Activated CD4-positive, alpha-beta memory T cell treated with anti-CD3 and anti-CD28 coated beads, Interleukin-2, amount 10 ng/mL, durations not matched to agents 7 days and 5 days (primary cell): ENCODE data around the gene KRTAP12-2. TPM values are rescaled to one million over a fixed set of nuclear protein-coding genes. Genes with fewer than 3 reads are reported as not detected.
"Not testable (repeated sequence)": the region's sequence is repeated elsewhere in the genome, so short reads cannot be mapped to it uniquely, and the experiment has no call there.

Source experiments
- CTCF ChIA-PET: fragments of 350-600 bp; sonication (Branson Sonifier 250); formaldehyde crosslinking; loops from one replicate; lab custom pipeline; 2021; ENCODE audit warnings: antibody characterized with exemption, inconsistent platforms; lab: Charles Lee
- POLR2A ChIA-PET: fragments of 350-600 bp; sonication (Branson Sonifier 250); formaldehyde crosslinking; loops from one replicate; lab custom pipeline; 2021; ENCODE audit warnings: antibody characterized with exemption; lab: Charles Lee
- DNase-seq: peaks from one replicate; pipeline ENCODE4 v3.0.0-alpha.2; 2020
- H3K27ac Mint-ChIP-seq: one replicate; pipeline ENCODE4 v1.8.0; 2021; ENCODE audit warnings: mild to moderate bottlenecking, mixed read lengths
- H3K27me3 Mint-ChIP-seq: one replicate; pipeline ENCODE4 v1.8.0; 2021; ENCODE audit warnings: mixed read lengths
- H3K36me3 Mint-ChIP-seq: one replicate; pipeline ENCODE4 v1.8.0; 2021; ENCODE audit warnings: low read depth, mixed read lengths
- H3K4me1 Mint-ChIP-seq: one replicate; pipeline ENCODE4 v1.8.0; 2021; ENCODE audit warnings: mixed read lengths
- H3K4me3 Mint-ChIP-seq: one replicate; pipeline ENCODE4 v1.8.0; 2021; ENCODE audit warnings: mild to moderate bottlenecking, mixed read lengths
- H3K9me3 Mint-ChIP-seq: one replicate; pipeline ENCODE4 v1.8.0; 2021; ENCODE audit warnings: mixed read lengths
- total RNA-seq, 2 experiments: library from RNA; stranded (reverse); gene quantifications; one replicate each; pipeline ENCODE4 v1.2.3, GENCODE V29; 2021

Gene KRTAP12-2
- total RNA-seq, 2 experiments from 2014 or later, result not detected

DNA sequence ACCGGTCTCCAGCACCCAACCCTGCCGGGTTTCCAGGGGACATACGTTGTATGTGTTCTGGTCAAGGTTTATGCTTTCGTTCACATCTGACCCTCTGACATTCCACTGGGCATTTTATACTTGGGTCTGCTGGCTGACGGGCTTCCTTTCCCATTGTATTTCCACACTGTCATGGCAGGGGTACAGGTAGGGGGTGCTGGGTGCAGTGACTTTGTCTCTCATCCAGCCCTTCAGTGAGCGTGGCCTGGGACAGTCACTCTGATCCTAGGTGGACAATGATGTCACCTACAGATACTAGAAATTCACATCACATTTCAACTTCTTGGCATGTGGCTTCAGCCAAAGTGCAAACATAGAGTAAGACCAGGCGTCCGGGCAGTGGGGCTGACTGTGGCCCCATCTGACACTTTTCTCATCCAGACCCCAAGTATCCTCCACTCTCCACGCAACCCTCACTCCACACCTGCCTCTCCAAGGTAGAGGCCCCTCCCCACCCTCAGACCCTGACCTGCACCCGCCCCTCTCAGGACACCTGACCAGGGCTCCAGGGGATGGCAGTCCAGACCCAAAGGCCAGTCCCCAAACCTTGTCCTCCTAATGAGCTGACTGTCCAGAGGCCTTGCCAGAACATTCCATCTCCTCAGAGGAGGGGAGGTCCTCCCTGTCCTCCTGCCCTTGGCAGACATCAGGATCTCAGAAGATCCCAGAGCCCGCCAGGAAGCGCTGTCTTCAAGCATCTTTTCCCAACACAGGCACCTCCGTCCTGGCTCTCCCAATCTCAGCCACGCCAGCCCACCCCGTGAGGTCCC is 30.3 kb downstream of the KRTAP12-2 start:
- POLR2A ChIA-PET, result no interaction called here
- Mint-ChIP-seq H3K27ac (no peak overlapping the region), H3K27me3 (peaks cover 22% of the 10 kb centered on the region), H3K4me1 (no peaks in the 10 kb centered on the region), H3K4me3 (no peak overlapping the region), H3K36me3 (peaks cover 11% of the 10 kb centered on the region), H3K9me3 (peaks cover 29% of the 10 kb centered on the region)
- CTCF ChIA-PET, result no interaction called here
- no peak for DNase-seq

DNA sequence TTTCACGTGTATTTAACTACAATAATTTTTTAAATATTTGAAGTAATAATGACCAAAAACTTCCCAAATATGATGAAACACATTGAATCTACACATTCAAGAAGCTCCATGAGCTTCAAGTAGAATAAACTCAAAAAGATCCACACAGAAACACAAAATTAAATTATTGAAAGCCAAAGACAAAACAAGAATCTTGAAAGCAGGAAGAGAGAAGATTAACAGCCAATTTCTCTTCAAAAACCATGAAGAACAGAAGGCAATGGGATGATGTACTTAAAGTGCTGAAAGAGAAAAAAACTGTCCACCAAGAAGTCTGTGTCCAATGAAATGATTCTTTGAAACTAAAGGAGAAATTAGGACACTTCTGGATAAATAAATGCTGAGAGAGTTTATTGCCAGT is 34.7 kb downstream of the KRTAP12-2 start:
- H3K27ac Mint-ChIP-seq, result no peak overlapping the region
- no peak overlapping the region for H3K4me3 Mint-ChIP-seq
- no peak for DNase-seq
- peaks cover 24% of the 10 kb centered on the region for H3K36me3 Mint-ChIP-seq
- POLR2A ChIA-PET, result no interaction called here
- H3K4me1 Mint-ChIP-seq, result peaks cover 13% of the 10 kb centered on the region
- CTCF ChIA-PET, result no interaction called here
- H3K27me3 Mint-ChIP-seq, result peaks cover 22% of the 10 kb centered on the region
- H3K9me3 Mint-ChIP-seq, result peaks cover 33% of the 10 kb centered on the region

DNA sequence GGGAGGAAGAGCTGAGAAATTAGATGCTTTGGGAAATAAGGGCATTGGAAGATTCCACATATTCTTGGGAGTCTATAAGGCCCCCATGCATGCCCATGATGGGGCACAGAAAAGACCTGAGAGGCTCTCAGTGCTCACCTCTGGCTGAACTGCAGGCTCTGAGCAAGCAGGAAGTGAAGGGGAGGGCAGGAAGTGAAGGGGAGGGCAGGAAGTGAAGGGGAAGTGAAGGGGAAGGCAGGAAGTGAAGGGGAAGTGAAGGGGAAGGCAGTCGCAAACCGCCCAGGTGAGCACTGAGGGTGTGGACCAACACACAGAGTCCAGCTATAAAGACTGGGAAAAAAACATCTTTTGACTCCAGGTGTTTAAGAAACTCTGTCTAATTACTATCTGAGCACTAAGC is 36.3 kb downstream of the KRTAP12-2 start:
- H3K4me1 Mint-ChIP-seq, result peaks cover 14% of the 10 kb centered on the region
- ChIA-PET POLR2A (no interaction called here), CTCF (no interaction called here)
- peaks cover 22% of the 10 kb centered on the region for H3K27me3 Mint-ChIP-seq
- DNase-seq, result no peak
- H3K4me3 Mint-ChIP-seq, result no peak overlapping the region
- H3K9me3 Mint-ChIP-seq, result peaks cover 33% of the 10 kb centered on the region
- H3K36me3 Mint-ChIP-seq, result peaks cover 24% of the 10 kb centered on the region
- peak overlapping the region; percentile 2 for H3K27ac Mint-ChIP-seq

DNA sequence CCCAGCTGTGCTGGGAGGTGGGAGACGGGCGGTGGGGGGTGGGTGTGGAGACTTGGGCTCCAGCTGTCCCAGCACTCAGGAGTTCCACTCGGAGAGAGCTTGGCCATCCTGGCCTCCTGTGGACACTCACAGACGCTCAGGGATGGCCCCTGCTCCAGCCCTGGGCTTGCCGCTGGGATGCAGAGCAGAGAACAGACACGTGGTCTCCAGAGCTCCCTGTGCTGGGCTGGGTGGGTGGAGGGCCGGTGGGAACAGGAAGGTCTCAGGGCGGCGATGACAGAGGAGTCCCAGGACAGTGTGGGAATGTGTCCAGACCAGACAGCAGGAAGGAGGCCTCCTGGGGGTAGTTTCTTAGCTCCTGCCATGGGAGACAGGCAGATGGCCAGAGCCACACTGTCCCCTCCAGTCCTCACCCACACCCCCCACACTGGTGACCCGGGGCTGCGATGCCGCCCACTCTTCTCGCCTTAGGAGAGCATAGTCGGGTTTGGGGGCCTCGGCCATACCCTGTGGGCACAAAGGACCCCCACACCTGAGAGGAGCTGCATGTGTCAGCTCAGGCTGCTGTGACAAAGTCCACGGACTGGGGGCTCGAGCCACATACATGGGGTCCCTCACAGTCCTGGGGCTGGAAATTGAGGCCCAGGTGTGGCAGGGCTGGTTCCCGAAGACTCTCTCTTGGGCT is 37.9 kb downstream of the KRTAP12-2 start:
- Mint-ChIP-seq H3K9me3 (peaks cover 40% of the 10 kb centered on the region), H3K27me3 (peaks cover 28% of the 10 kb centered on the region), H3K4me3 (no peak overlapping the region), H3K4me1 (peaks cover 14% of the 10 kb centered on the region), H3K27ac (no peak overlapping the region), H3K36me3 (peaks cover 36% of the 10 kb centered on the region)
- POLR2A ChIA-PET, result interaction anchor here (0.5 to 0.8 kb wide), 2 partner anchors 10 to 14 kb away, joined by 3 read pairs; no protein-coding TSS in a partner anchor
- DNase-seq, result no peak
- CTCF ChIA-PET, result no interaction called here

DNA sequence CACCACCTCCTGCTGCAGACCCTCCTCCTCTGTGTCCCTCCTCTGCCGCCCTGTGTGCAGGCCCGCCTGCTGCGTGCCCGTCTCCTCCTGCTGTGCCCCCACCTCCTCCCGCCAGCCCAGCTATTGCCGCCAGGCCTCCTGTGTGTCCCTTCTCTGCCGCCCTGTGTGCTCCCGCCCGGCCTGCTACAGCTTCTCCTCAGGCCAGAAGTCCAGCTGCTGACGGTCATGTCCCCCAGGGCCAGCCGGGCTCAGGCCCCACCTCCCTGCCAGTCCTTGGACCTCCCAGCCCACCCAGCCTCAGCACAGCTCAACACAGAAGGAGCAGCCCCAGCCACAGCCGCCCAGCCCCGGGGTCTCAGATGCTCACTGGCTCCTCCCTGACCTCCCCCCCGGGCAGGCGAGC is 38.9 kb downstream of the KRTAP12-2 start:
- DNase-seq, H3K4me3 Mint-ChIP-seq, CTCF ChIA-PET, H3K27ac Mint-ChIP-seq, POLR2A ChIA-PET: not testable (repeated sequence)
- H3K9me3 Mint-ChIP-seq, result peaks cover 47% of the 10 kb centered on the region
- peaks cover 26% of the 10 kb centered on the region for H3K27me3 Mint-ChIP-seq
- H3K4me1 Mint-ChIP-seq, result peaks cover 14% of the 10 kb centered on the region
- peaks cover 43% of the 10 kb centered on the region for H3K36me3 Mint-ChIP-seq

DNA sequence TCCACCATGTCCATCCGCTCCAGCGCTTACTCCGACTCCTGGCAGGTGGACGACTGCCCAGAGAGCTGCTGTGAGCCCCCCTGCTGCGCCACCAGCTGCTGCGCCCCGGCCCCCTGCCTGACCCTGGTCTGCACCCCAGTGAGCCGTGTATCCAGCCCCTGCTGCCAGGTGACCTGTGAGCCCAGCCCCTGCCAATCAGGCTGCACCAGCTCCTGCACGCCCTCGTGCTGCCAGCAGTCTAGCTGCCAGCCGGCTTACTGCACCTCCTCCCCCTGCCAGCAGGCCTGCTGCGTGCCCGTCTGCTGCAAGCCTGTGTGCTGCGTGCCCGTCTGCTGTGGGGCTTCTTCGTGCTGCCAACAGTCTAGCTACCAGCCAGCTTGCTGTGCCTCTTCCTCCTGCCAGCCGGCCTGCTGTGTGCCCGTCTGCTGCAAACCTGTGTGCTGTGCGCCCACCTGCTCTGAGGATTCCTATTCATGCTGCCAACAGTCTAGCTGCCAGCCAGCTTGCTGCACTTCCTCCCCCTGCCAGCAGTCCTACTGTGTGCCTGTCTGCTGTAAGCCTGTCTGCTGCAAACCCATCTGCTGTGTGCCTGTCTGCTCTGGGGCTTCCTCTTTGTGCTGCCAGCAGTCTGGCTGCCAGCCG is 39.4 kb downstream of the KRTAP12-2 start:
- peaks cover 14% of the 10 kb centered on the region for H3K4me1 Mint-ChIP-seq
- DNase-seq, CTCF ChIA-PET, POLR2A ChIA-PET, H3K4me3 Mint-ChIP-seq, H3K27ac Mint-ChIP-seq: not testable (repeated sequence)
- H3K27me3 Mint-ChIP-seq, result peaks cover 27% of the 10 kb centered on the region
- H3K9me3 Mint-ChIP-seq, result peaks cover 51% of the 10 kb centered on the region
- H3K36me3 Mint-ChIP-seq, result peaks cover 47% of the 10 kb centered on the region

DNA sequence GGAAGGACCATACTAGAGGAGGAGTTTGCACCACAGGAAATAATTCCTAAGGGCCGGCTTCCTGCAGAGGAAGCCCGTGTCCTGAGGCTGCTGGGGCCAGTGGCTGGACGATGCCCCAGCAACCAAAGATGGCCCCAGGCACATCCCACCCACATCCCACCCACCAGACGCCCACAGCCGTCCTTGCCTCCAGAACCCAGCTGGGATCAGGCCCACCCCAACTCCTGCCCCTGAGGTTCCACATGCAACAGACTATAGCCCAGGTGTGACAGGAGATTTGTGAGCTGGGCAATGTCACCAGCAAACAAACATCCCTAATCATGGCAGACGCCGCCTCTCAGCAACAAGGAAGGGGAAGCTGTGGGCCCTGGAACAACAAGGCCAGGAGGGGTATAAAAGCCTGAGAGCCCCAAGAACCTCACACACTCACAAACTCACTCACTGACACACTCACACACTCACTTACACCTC is 40.0 kb downstream of the KRTAP12-2 start, which contains the start of gene KRTAP10-9:
TSS of gene KRTAP10-9 (plus strand) at position 421 of the 471 bp plus-strand sequence. CDS start 79 bp downstream, outside the sequence.
- peaks cover 43% of the 10 kb centered on the region for H3K36me3 Mint-ChIP-seq

DNA sequence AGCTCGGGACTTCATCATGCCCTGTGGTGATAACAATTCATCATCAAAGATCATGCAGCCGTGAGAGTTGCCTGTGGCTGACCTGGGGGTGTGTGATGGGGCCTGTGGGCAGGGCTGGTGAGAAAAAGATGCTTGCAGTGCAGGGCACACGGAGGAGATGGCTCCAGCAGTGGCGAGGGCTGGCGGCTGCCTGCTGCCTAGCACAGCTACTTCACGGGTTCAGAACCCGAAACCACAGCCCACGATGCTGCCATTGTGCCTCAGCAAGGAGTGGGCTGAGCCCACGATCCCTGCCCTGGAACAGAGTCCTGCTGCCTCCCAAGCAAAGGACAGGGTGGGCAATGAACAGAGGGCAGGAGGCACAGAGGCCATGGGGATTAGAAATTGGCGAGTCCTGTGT is 40.5 kb downstream of the KRTAP12-2 start:
- Mint-ChIP-seq H3K27me3 (peaks cover 20% of the 10 kb centered on the region), H3K36me3 (peaks cover 40% of the 10 kb centered on the region), H3K27ac (no peak overlapping the region), H3K4me1 (peaks cover 14% of the 10 kb centered on the region), H3K4me3 (no peak overlapping the region), H3K9me3 (peaks cover 46% of the 10 kb centered on the region)
- CTCF ChIA-PET, result no interaction called here
- no peak for DNase-seq
- POLR2A ChIA-PET, result no interaction called here

More for the DNA sequence above, 40.0 kb downstream of the KRTAP12-2 start, which contains the start of gene KRTAP10-9:
- H3K4me3 Mint-ChIP-seq, result no peak within 1 kb of the TSS
- H3K27me3 Mint-ChIP-seq, result peaks cover 22% of the 10 kb centered on the region
- no peak for DNase-seq
- H3K9me3 Mint-ChIP-seq, result peaks cover 48% of the 10 kb centered on the region
- no peak within 1 kb of the TSS for H3K27ac Mint-ChIP-seq
- CTCF ChIA-PET, result no interaction called here
- H3K4me1 Mint-ChIP-seq, result peaks cover 14% of the 10 kb centered on the region
- POLR2A ChIA-PET, result no interaction called here

DNA sequence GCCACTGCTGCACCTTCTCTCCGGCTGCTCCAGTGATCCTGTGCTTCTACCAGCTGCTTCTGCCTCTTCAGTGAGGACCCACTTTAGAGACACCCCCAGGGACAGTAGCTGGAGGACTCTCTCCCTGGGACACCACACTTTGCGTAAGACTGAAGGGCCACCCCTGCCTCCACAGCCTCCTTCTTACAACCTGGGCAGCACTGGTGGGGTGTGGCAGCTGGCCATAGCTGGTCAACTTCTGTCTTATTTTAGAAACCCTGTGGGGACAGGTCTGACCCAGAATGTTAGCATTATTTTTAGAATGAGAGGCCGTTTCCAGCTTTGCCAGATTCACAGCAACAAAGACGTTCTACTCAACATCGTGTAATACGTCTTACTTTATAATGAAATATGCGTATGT is 41.0 kb downstream of the KRTAP12-2 start:
- Mint-ChIP-seq H3K27me3 (peaks cover 17% of the 10 kb centered on the region), H3K4me1 (peaks cover 14% of the 10 kb centered on the region), H3K36me3 (peaks cover 37% of the 10 kb centered on the region), H3K4me3 (no peak overlapping the region), H3K27ac (no peak overlapping the region), H3K9me3 (peaks cover 44% of the 10 kb centered on the region)
- ChIA-PET POLR2A (no interaction called here), CTCF (no interaction called here)
- no peak for DNase-seq

DNA sequence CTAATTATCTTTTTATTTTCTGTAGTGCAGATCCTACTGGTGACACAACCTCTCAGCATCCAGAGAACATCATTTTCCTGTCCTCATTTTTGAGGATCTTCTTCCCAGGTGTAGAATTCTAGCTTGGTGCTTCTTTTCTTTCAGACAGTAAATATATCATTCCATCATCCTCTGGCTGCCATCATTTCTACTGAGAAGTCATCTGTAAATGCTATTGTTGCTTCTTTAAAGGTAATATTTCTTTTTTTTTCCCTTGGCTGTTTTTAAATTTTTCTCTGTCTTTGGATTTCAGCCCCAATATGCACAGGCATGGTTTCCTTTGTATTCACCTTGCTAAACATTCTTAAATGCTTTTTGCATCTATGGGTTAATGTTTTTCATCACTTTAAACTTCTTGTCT is 43.2 kb downstream of the KRTAP12-2 start:
- no peak for DNase-seq
- peaks cover 21% of the 10 kb centered on the region for H3K4me1 Mint-ChIP-seq
- ChIA-PET CTCF (no interaction called here), POLR2A (no interaction called here)
- peaks cover 51% of the 10 kb centered on the region for H3K9me3 Mint-ChIP-seq
- H3K27me3 Mint-ChIP-seq, result peaks cover 17% of the 10 kb centered on the region
- H3K36me3 Mint-ChIP-seq, result peaks cover 49% of the 10 kb centered on the region
- H3K4me3 Mint-ChIP-seq, result no peak overlapping the region
- H3K27ac Mint-ChIP-seq, result no peak overlapping the region

DNA sequence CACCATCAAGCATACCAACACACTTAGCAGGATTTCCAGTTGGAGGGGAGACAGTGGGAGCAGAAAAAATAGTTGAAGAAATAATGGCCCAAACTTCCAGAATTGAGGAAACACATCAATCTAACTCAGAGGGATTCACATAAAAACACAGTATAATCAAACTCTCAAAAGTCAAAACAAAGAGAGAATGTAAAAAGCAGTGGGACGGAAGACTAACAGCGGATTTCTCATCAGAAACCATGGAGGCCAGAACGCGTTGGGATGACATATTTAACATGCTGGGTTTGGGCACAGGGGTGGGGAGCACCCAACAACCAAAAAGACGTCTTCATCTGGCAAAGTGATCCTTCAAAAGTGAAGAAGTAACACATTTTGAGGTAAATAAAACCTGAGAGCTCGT is 46.8 kb downstream of the KRTAP12-2 start:
- no peak overlapping the region for H3K4me3 Mint-ChIP-seq
- H3K9me3 Mint-ChIP-seq, result peaks cover 50% of the 10 kb centered on the region
- ChIA-PET POLR2A (interaction anchor here (1.4 to 2.0 kb wide), 6 partner anchors 10 to 72 kb away, joined by 4 to 18 read pairs (median 7); partner anchors contain the start of genes KRTAP12-3 and KRTAP12-4), CTCF (interaction anchor here (1.2 to 1.5 kb wide), 3 partner anchors 38 to 123 kb away, joined by 5 to 6 read pairs (median 5); partner anchors contain the start of gene KRTAP12-3)
- H3K27ac Mint-ChIP-seq, result no peak overlapping the region
- no peak for DNase-seq
- H3K4me1 Mint-ChIP-seq, result peaks cover 33% of the 10 kb centered on the region
- peaks cover 15% of the 10 kb centered on the region for H3K27me3 Mint-ChIP-seq
- peaks cover 53% of the 10 kb centered on the region for H3K36me3 Mint-ChIP-seq

DNA sequence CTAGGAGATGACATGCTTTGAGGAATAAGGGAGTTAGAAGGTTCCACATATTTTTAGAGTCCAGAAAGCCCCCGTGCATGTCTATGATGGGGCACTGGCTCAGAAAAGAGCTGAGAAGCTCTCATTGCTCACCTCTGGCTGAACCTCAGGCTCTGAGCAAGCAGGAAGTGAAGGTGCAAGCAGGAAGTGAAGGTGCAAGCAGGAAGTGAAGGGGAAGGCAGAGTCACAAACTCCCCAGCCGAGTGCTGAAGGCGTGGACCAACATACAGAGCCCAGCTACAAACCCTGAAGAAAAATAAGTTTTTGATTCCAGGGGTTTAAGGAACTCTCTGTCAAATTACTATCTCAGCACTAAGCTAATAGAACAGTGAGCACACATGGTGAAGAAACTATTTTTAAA is 47.8 kb downstream of the KRTAP12-2 start:
- Mint-ChIP-seq H3K4me3 (peak overlapping the region; percentile 42), H3K36me3 (peaks cover 45% of the 10 kb centered on the region), H3K4me1 (peaks cover 33% of the 10 kb centered on the region), H3K27ac (peak overlapping the region; percentile 73), H3K27me3 (peaks cover 6% of the 10 kb centered on the region), H3K9me3 (peaks cover 41% of the 10 kb centered on the region)
- ChIA-PET CTCF (interaction anchor here (0.8 to 1.5 kb wide), 6 partner anchors 23 to 182 kb away, joined by 3 to 6 read pairs (median 4); partner anchors contain the start of gene KRTAP12-3), POLR2A (interaction anchor here (0.7 to 2.0 kb wide), 9 partner anchors 9 to 71 kb away, joined by 3 to 18 read pairs (median 4); partner anchors contain the start of genes KRTAP12-3 and KRTAP12-4)
- peak; percentile 71 for DNase-seq
